Upper lobe of right lung (tissue), 1 donor: ENCODE results near the gene AP1M1. TPM values are rescaled to one million over a fixed set of nuclear protein-coding genes. Genes with fewer than 3 reads are reported as not detected.

Source experiments
- ATAC-seq: fragments of 200-7000 bp; cut with Tn5 transposase; one replicate; pipeline ENCODE4 v1.9.1; 2020; ENCODE audit warnings: mild to moderate bottlenecking, moderate library complexity
- DNase-seq: peaks from one replicate; pipeline ENCODE4 v3.0.0-alpha.2; 2020
- H3K27ac ChIP-seq: fragments of 200-600 bp; one replicate; pipeline ENCODE4 v1.8.0; 2022
- H3K27me3 ChIP-seq: fragments of 200-600 bp; one replicate; pipeline ENCODE4 v1.8.0; 2022; ENCODE audit warnings: mild to moderate bottlenecking
- H3K36me3 ChIP-seq: fragments of 200-600 bp; one replicate; pipeline ENCODE4 v1.8.0; 2022
- H3K4me1 ChIP-seq: fragments of 200-600 bp; one replicate; pipeline ENCODE4 v1.8.0; 2022
- H3K4me3 ChIP-seq: fragments of 200-600 bp; one replicate; pipeline ENCODE4 v1.8.0; 2022; ENCODE audit warnings: mild to moderate bottlenecking
- H3K9me3 ChIP-seq: fragments of 200-600 bp; one replicate; pipeline ENCODE4 v1.8.0; 2022
- intact Hi-C: fragments of 100-400 bp; cut with DNase I; formaldehyde crosslinking; loops from one replicate; pipeline ENCODE4 v1.11.0; 2022
- total RNA-seq: library from RNA; stranded (reverse); fragmentation: NEBNext Ultra II Directional; extraction: Animal tissue kit (Norgen Biotek cat#: 25700); gene quantifications from one replicate; pipeline ENCODE4 v1.2.1, GENCODE V29; 2021
- TF ChIP-seq, protein P1 (sequence below): fragments of 200-600 bp; IDR thresholded peaks from one replicate; pipeline ENCODE4 v1.8.0; 2022; ENCODE audit warnings: antibody characterized with exemption
- donor health status: DM: no; HTN: yes; CAD: no; lungs with severe emphysema.

AP1M1 gene
- total RNA-seq, 1 donor from 2014 or later: 72.1 TPM

DNA sequence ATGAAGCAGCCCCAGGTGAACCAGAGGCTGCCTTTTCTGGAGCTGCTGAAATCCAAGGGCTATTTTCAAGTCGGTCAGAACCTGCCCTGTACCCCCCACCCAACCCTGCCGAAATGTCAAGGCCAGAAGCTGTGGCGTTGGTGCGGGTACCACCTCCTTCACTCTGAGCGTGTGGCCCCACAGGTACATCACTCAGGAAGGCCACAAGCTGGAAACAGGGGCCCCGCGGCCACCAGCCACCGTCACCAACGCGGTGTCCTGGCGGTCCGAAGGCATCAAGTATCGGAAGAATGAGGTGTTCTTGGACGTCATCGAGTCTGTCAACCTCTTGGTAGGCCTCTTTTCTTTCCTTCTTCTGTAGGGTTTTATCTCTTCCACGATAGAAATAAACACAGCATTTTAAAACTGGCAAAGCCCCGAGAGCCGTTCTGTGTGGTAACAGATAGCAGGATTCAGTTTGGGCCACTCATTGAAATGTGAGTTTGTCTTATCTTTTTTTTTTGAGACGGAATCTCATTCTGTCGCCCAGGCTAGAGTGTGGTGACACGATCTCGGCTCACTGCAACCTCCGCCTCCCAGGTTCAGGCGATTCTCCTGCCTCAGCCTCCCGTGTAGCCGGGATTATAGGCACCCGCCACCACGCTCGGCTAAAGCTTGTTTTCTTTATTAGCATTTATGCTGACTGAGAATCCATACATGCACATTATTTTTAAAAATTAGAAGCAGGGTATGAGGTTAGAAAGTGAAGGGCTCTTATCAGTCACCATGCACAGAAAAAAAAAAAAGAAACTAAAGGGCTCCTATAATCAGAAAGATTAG, 11.3 kb downstream of the AP1M1 start:
- Histone ChIP-seq H3K4me1 (no peaks in the 10 kb centered on the region), H3K27ac (no peak overlapping the region), H3K9me3 (no peaks in the 10 kb centered on the region), H3K4me3 (no peak overlapping the region), H3K36me3 (peaks cover 85% of the 10 kb centered on the region), H3K27me3 (no peaks in the 10 kb centered on the region)
- TF ChIP-seq, protein P1, sequence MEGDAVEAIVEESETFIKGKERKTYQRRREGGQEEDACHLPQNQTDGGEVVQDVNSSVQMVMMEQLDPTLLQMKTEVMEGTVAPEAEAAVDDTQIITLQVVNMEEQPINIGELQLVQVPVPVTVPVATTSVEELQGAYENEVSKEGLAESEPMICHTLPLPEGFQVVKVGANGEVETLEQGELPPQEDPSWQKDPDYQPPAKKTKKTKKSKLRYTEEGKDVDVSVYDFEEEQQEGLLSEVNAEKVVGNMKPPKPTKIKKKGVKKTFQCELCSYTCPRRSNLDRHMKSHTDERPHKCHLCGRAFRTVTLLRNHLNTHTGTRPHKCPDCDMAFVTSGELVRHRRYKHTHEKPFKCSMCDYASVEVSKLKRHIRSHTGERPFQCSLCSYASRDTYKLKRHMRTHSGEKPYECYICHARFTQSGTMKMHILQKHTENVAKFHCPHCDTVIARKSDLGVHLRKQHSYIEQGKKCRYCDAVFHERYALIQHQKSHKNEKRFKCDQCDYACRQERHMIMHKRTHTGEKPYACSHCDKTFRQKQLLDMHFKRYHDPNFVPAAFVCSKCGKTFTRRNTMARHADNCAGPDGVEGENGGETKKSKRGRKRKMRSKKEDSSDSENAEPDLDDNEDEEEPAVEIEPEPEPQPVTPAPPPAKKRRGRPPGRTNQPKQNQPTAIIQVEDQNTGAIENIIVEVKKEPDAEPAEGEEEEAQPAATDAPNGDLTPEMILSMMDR: no peak
- intact Hi-C loops: no loop called here
- no peak for ATAC-seq
- DNase-seq: peak; percentile 34

DNA sequence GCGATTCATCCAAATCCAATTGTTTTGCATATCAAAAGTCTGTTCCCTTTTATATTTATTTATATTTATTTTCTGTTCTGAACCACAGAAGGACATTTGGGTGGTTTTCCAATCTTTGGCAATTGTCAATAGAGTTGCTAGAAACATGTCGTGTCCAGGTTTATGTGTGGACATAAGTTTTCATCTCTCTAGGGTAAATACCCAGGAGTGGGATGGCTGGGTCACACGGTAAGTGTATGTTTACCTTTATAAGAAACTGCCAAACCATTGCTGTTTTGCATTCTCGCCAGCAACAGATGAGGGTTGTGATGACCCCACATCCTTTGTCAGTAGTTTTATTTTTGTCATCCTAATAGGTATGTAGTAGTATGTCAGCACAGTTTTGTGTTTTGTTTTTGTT, 12.5 kb downstream of the AP1M1 start:
- Histone ChIP-seq H3K27ac (no peak overlapping the region), H3K4me1 (no peaks in the 10 kb centered on the region), H3K36me3 (peaks cover 76% of the 10 kb centered on the region), H3K27me3 (no peaks in the 10 kb centered on the region), H3K4me3 (no peak overlapping the region), H3K9me3 (no peaks in the 10 kb centered on the region)
- DNase-seq: no peak
- no peak for ATAC-seq
- TF ChIP-seq, protein P1: no peak
- intact Hi-C loops: no loop called here

DNA sequence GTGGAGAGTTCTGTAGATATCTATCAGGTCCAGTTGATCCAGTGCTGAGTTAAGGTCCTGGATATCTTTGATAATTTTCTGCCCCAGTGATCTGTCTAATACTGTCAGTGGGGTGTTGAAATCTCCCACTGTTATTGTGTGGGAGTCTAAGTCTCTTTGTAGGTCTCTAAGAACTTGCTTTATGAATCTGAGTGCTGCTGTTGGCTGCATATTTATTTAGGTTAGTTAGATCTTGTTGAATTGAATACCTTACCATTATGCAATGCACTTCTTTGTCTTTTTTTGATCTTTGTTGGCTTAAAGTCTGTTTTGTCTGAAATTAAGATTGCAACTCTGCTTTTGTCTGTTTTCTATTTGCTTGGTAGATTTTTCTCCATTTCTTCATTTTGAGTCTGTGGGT, 15.4 kb downstream of the AP1M1 start:
- Histone ChIP-seq H3K4me1 (no peaks in the 10 kb centered on the region), H3K9me3 (no peaks in the 10 kb centered on the region), H3K4me3 (no peak overlapping the region), H3K36me3 (peaks cover 67% of the 10 kb centered on the region), H3K27ac (no peak overlapping the region), H3K27me3 (no peaks in the 10 kb centered on the region)
- no peak for DNase-seq
- TF ChIP-seq, protein P1: no peak
- intact Hi-C loops: no loop called here
- no peak for ATAC-seq

- peak; percentile 66 for ATAC-seq
- Histone ChIP-seq H3K9me3 (peaks cover 21% of the 10 kb centered on the region), H3K27me3 (no peaks in the 10 kb centered on the region), H3K4me1 (no peaks in the 10 kb centered on the region), H3K27ac (peak overlapping the region; percentile 6), H3K36me3 (peaks cover 56% of the 10 kb centered on the region), H3K4me3 (no peak overlapping the region)
- TF ChIP-seq, protein P1: no peak
- intact Hi-C loops: no loop called here
- DNase-seq: no peak
Observed at GRCh38 chr19:16216744-16217670, 19.3 kb downstream of the AP1M1 start.

DNA sequence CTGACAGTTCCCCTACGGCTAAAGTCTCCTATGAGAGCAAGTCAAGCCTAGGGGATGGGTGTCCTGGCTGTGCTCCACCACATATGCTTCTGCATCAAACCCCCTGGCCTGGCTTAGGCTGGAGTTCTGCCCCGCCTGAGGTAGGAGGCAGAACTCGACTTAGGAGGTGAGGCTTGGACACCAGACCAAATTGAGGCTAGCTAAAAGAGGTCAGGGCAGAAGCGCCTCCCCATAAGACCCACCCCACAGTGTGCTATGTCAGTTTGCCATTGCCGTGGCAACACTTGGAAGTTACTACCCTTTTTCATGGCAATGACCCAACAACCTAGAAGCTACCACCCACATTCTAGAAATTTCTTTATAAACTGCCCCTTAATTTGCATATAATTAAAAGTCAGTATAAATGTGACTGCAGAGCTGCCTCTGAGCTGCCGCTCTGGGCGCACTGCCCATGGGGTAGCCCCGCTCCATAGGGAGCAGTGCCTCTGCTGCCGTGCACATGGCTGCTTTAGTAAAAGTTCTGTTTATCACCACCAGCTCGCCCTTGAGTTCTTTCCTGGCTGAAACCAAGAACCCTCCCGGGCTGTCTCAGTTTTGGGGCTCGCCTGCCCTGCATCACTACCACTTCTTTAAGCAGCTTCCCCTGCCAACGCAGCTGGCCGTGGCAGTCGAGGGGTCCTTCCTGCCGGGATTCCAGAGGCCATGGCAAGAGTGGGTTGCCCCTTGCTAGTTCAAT, 20.2 kb downstream of the AP1M1 start:
- intact Hi-C loops: no loop called here
- TF ChIP-seq, protein P1: no peak
- Histone ChIP-seq H3K36me3 (peaks cover 56% of the 10 kb centered on the region), H3K9me3 (peaks cover 24% of the 10 kb centered on the region), H3K27ac (no peak overlapping the region), H3K4me1 (no peaks in the 10 kb centered on the region), H3K4me3 (no peak overlapping the region), H3K27me3 (no peaks in the 10 kb centered on the region)
- ATAC-seq: no peak
- DNase-seq: no peak
